HG03354 (cell line): ENCODE data around the gene PDE4D.
"Not testable (repeated sequence)": the region's sequence is repeated elsewhere in the genome, so short reads cannot be mapped to it uniquely, and the experiment has no call there.

ENCODE experiments used
- ATAC-seq: cut with Tn5 transposase; IDR thresholded peaks from one replicate; pipeline ENCODE4 v1.9.1; 2021; ENCODE audit warnings: mild to moderate bottlenecking; ENCODE audit not compliant: unreplicated experiment, poor library complexity, severe bottlenecking

PDE4D gene

DNA sequence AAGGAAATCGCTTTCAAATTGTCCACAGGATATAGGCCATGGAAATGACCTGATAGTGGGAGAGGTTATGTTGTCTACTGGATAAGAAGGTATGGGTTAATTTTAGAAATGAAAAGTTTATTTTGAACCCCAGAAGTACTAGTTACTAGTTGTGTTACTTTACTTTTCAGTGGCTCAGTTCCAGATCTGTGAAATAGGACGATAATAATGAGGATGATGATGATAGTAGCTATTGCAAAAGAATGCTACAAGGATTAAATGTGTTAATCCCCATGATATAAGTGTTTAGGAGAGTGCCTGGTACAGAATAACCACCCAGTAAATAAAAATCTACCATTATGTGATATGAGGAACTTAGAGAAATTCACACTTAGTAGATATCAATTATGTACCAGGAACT is 120.8 kb downstream of the PDE4D start:
- ATAC-seq = no peak

DNA sequence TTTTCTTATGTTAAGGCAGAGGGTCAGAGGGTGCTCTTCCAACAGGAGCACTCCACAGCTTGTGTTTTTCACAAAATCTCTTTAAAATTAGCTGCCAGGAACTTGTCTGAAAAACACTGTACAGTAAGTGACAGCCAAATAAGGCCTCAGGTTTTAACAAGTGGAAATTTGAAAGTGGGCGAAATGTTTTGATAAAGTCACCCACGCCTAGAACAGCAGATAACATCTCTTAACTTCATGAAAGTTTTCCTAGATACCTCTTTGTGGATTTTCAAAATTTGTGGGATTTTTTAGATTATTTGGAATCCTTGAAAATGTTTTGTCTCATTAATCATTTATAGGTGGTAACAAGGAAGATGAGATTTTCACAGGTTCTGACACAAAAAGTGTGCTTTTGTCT is 121.3 kb downstream of the PDE4D start:
- no peak for ATAC-seq

GRCh38 chr5:59770953-59771352 is 122.6 kb downstream of the PDE4D start:
- ATAC-seq = no peak

DNA sequence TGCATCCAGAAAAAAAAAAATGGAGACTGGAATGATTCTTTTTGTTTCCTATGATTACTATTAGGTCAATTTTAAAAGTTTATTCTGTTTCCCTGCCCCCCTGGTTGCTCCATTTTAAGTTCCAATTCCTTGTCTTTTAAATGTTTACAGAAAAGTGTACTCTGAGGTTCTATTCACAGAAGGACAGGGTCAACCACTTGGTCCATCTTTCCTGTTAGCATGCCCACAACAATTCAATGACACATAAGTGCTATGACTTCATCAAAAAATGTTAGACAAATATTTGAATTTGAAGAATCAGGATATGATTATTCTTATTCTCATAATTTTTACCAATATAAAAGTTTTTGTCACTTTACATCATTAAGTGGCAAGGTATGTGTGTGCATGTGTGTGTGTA is 123.7 kb downstream of the PDE4D start:
- ATAC-seq = no peak

- no peak for ATAC-seq
Observed at GRCh38 chr5:59769041-59769360, 124.5 kb downstream of the PDE4D start.

GRCh38 chr5:59768152-59769040 is 125.1 kb downstream of the PDE4D start:
- peak; percentile 77 for ATAC-seq

DNA sequence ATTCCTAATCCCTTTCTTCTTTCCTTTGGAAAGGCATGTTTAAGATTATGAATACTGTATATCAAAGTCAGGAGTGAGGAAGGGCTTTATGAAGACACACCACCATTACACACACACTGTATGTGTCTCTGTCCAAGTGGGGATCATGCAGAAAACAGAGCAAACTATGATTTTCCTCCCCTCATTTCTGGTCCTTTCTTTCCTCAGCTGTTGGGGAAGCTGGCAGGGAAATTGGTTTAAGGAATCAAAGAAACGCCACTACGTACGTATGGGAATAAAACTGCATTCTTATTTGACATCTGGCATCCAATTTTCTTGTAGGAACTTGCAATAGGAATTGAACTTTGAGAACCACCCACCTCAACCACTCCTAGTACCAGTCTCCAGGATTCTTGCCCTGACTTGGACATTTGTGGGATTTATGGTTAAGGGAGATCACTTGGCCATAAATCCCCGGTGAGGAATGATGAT is 125.8 kb downstream of the PDE4D start:
- no peak for ATAC-seq

- ATAC-seq = no peak
Observed at GRCh38 chr5:59767211-59767605, 126.3 kb downstream of the PDE4D start.

GRCh38 chr5:59766427-59767210 is 126.9 kb downstream of the PDE4D start:
- no peak for ATAC-seq

GRCh38 chr5:59765446-59765845 is 128.1 kb downstream of the PDE4D start:
- ATAC-seq = no peak

GRCh38 chr5:59764361-59764760 is 129.2 kb downstream of the PDE4D start:
- ATAC-seq = no peak

DNA sequence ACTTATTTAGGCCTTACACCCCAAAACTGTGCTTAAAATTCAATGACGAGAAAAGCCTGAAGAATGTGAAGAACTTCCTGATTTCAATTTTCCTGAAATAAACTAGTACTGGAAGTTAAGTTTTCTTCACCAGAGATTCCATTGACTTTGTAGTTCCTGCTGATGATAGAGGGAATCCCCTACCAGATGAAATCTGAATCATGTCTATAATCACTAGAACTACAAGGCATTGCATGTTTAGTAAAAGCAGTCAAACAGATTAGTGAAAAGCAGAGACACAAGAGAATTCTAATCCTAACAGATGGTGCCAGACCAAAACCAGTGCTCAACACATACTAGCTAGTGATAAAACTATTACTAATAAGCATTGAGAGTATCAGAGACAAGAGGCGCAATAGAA is 130.0 kb downstream of the PDE4D start:
- no peak for ATAC-seq

- not testable (repeated sequence) for ATAC-seq
Observed at GRCh38 chr5:59762232-59762631, 131.3 kb downstream of the PDE4D start.

DNA sequence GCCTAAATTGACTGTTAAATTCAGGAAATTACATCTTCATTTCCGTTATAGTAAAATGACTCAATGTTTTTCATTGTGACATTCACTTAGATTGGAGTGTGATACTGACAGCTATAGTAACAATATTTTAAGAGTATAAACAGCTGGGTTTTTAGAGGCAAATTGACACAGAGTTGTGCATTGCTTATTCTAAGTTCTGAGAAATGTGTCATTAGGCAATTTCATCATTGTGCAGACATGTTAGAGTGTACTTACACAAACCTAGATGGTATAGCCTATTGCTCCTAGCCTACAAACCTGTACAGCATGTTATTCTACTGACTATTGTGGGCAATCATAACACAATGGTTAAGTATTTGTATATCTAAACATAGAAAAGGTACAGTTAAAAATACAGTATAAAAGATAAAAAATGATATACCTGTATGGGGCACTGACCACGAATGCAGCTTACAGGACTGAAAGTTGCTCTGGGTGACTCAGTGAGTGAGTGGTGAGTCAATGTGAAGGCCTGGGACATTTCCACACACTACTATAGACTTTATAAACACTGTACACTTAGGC is 132.7 kb downstream of the PDE4D start:
- peak; percentile 84 for ATAC-seq

GRCh38 chr5:59759600-59760351 is 133.8 kb downstream of the PDE4D start:
- ATAC-seq = no peak

DNA sequence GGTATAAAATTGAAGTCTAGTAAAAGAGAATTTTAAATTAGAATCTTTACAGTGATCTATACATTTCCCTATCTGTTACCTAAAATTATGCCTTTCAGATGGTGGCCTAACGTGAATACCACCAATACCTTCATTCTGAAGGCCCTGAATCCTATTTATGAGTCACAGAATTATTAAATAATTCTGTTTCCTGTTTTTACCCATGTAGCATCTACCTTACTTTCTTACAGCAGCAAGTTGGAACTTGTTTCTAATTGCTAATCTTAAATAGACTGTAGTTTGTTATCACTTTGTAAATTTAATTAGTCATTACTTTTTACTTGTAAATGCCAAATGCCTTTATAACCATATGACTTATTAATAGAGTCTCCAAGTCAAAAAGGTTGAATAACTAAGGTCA is 135.0 kb downstream of the PDE4D start:
- ATAC-seq = no peak

DNA sequence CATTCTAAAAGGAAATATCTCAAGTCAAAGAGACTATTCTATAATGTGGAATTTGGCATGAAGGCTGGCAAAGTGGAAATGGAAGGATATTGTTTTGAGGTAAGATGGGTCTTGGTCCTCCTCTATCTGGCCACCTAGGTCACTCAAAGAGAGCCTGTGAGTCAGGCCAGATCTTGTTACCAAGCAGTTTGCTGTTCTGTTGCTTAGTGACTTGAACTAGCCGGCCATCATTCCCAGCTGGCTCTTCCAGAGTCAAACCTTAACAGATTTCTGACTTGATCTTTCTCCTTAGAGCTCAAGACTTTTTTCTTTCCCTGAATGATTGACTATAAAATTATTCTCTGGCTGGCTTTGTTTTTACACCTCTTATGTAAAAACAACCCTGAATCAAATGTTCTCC is 136.1 kb downstream of the PDE4D start:
- no peak for ATAC-seq

- ATAC-seq = no peak
Observed at GRCh38 chr5:59756373-59757035, 137.0 kb downstream of the PDE4D start.

- ATAC-seq = no peak
Observed at GRCh38 chr5:59755476-59755875, 138.1 kb downstream of the PDE4D start.

DNA sequence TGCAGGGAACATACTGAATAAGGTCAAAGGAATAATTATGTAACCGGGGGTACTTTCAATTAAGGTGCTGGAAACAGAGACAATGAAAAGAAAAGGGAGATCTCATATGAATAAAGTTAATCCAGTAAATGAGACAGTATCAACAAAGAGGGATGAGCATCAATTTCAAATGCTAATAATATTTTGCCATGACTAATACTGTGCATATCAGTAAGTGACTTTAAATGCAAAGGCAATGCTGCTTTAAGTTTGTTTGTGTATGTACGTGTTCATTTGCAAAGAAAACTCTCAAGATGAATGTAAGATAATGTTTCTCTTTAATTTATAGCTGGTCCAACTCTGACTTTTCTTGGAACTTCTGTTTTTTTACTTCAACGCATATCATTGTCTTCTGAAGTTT is 139.9 kb downstream of the PDE4D start:
- ATAC-seq = no peak
